Body of pancreas (tissue), 4 donors: Measurements from ENCODE around the gene CYP27A1. TPM values are rescaled to one million over a fixed set of nuclear protein-coding genes. Genes with fewer than 3 reads are reported as not detected.

Source experiments
- ATAC-seq: fragments of 150-250 bp; one replicate; pipeline ENCODE4 v1.9.1; 2016
- DNase-seq, 4 donors: peaks; one replicate each; pipeline ENCODE4 v3.0.0-alpha.2; 2019
- H3K27ac ChIP-seq, 4 donors: fragments of 200-600 bp; sonication (generic); 1 replicate in 3 of 4; 2 replicates in 1 of 4; pipeline versions ENCODE4 v1.5.1 to v1.6.1; 2016 to 2019; ENCODE audit warnings: mild to moderate bottlenecking in 1 of 4, mixed read lengths in 1 of 4, moderate library complexity in 1 of 4
- H3K27me3 ChIP-seq, 2 donors: fragments of 200-600 bp; sonication (generic); one replicate each; pipeline ENCODE4 v1.6.0; 2016; ENCODE audit warnings: mild to moderate bottlenecking in 1 of 2
- H3K36me3 ChIP-seq, 2 donors: fragments of 200-600 bp; sonication (generic); replicated peaks in 1 of 2; 2 replicates each; pipeline ENCODE4 v1.5.1; 2016; ENCODE audit warnings: low read depth in 2 of 2; ENCODE audit not compliant: insufficient read depth in 1 of 2
- H3K4me1 ChIP-seq: fragments of 200-600 bp; sonication (generic); one replicate; pipeline ENCODE4 v1.6.0; 2016
- H3K4me3 ChIP-seq, 2 donors: fragments of 200-600 bp; sonication (generic); 1 replicate in 1 of 2; 2 replicates in 1 of 2; pipeline ENCODE4 v1.5.1; 2016 to 2019
- H3K9me3 ChIP-seq, 3 donors: fragments of 200-600 bp; sonication (generic); 1 replicate in 2 of 3; 2 replicates in 1 of 3; pipeline ENCODE4 v1.5.1; 2016
- CTCF ChIP-seq, 7 experiments: fragments of 450-650 bp in 4 of 7; fragments of 200-600 bp in 3 of 7; sonication (generic) in 3 of 7; IDR thresholded peaks; one replicate each; pipeline ENCODE4 v1.5.1; 2016 to 2019; ENCODE audit warnings: antibody characterized with exemption in 7 of 7
- POLR2A ChIP-seq, 3 donors: fragments of 450-650 bp; IDR thresholded peaks; one replicate each; pipeline ENCODE4 v1.6.1; 2016; ENCODE audit warnings: antibody characterized with exemption in 3 of 3, mild to moderate bottlenecking in 2 of 3
- WGBS, 2 donors: methylation state at CpG; one replicate each; pipeline ENCODE4 v1.1.5; 2017; 5-methylcytosine and 5-hydroxymethylcytosine counted together
- intact Hi-C: fragments of 100-400 bp; cut with DNase I; formaldehyde crosslinking; loops from one replicate; pipeline ENCODE4 v1.15.1; 2023
- total RNA-seq, 2 donors: library from RNA; depleted of rRNA; stranded (reverse); fragments of >200 nt; gene quantifications; one replicate each; pipeline ENCODE4 v1.1.0, GENCODE V29; 2016

Gene CYP27A1
- total RNA-seq, 2 donors from 2014 or later, result 9.3 to 9.9 TPM

GRCh38 chr2:218829868-218830451, 48.0 kb downstream of the CYP27A1 start:
- ATAC-seq (no peak), DNase-seq (no peak)
- Histone ChIP-seq H3K27ac (no peak overlapping the region), H3K4me3 (no peak overlapping the region), H3K27me3 (no peaks in the 10 kb centered on the region), H3K4me1 (no peaks in the 10 kb centered on the region), H3K36me3 (no peaks in the 10 kb centered on the region), H3K9me3 (no peaks in the 10 kb centered on the region)
- TF ChIP-seq POLR2A (IDR thresholded peaks at IDR 0.05), result no peak
- TF ChIP-seq CTCF (IDR thresholded peaks at IDR 0.05), result no peak
- intact Hi-C loops, result no loop called here
- 72 to 80% methylated on average over 2 to 17 of the region's 17 CpGs for WGBS, 2 donors

GRCh38 chr2:218830526-218831306, 48.8 kb downstream of the CYP27A1 start:
- no peaks in the 10 kb centered on the region for H3K4me1 ChIP-seq
- no peak for ATAC-seq
- no peaks in the 10 kb centered on the region for H3K36me3 ChIP-seq
- H3K9me3 ChIP-seq, result no peaks in the 10 kb centered on the region
- intact Hi-C loops, result no loop called here
- H3K4me3 ChIP-seq, result no peak overlapping the region
- 57 to 78% methylated on average over 3 of the region's 3 CpGs for WGBS, 2 donors
- H3K27me3 ChIP-seq, result no peaks in the 10 kb centered on the region
- no peak overlapping the region for H3K27ac ChIP-seq
- TF ChIP-seq CTCF (IDR thresholded peaks at IDR 0.05), result no peak
- no peak for TF ChIP-seq POLR2A (IDR thresholded peaks at IDR 0.05)
- no peak for DNase-seq

GRCh38 chr2:218831378-218831990, 49.5 kb downstream of the CYP27A1 start, which contains the start of gene PRKAG3:
Gene PRKAG3 (minus strand): TSS chr2:218831803.
- 60 to 61% methylated on average over 14 to 16 of the region's 18 CpGs for WGBS, 2 donors
- no peak for ATAC-seq

GRCh38 chr2:218832081-218832480, 50.1 kb downstream of the CYP27A1 start:
- intact Hi-C loops, result no loop called here
- no peak for TF ChIP-seq POLR2A (IDR thresholded peaks at IDR 0.05)
- TF ChIP-seq CTCF (IDR thresholded peaks at IDR 0.05), result no peak
- no peak for DNase-seq
- no peak overlapping the region for H3K27ac ChIP-seq
- WGBS, 2 donors, result 67 to 83% methylated on average over 3 of the region's 3 CpGs
- H3K27me3 ChIP-seq, result no peaks in the 10 kb centered on the region
- H3K36me3 ChIP-seq, result no peaks in the 10 kb centered on the region
- no peak overlapping the region for H3K4me3 ChIP-seq
- H3K4me1 ChIP-seq, result no peaks in the 10 kb centered on the region
- peaks cover 0 to 2% (median 0%) of the 10 kb centered on the region in 3 donors for H3K9me3 ChIP-seq
- no peak for ATAC-seq

More at GRCh38 chr2:218831378-218831990, 49.5 kb downstream of the CYP27A1 start, which contains the start of gene PRKAG3:
- no peaks in the 10 kb centered on the region for H3K36me3 ChIP-seq
- TF ChIP-seq POLR2A (IDR thresholded peaks at IDR 0.05) (no peak), CTCF (IDR thresholded peaks at IDR 0.05) (no peak)
- intact Hi-C loops, result no loop called here
- no peaks in the 10 kb centered on the region for H3K4me1 ChIP-seq
- no peaks in the 10 kb centered on the region for H3K27me3 ChIP-seq
- DNase-seq, result no peak
- H3K9me3 ChIP-seq, result no peaks in the 10 kb centered on the region
- H3K4me3 ChIP-seq, result no peak within 1 kb of the TSS
- H3K27ac ChIP-seq, result no peak within 1 kb of the TSS
